CD4-positive, alpha-beta T cell treated with Interleukin-1 beta for 1 hour (primary cell): Measurements from ENCODE around the gene SNRPB2.

Source experiments
- DNase-seq, 2 donors: peaks; one replicate each; pipeline ENCODE4 v3.0.0-alpha.2; 2020 to 2022

SNRPB2 gene

GRCh38 chr20:16729565-16730460 lies at the start of gene SNRPB2:
Gene SNRPB2, plus strand, starts transcription at chr20:16730026. Its CDS starts 1,677 bp downstream, at chr20:16731703.
- peak; percentile 92 for DNase-seq

- no peak for DNase-seq
These were observed 45.4 kb upstream of the SNRPB2 start for GRCh38 chr20:16684416-16684815.

- no peak for DNase-seq
These were observed 39.9 kb upstream of the SNRPB2 start for GRCh38 chr20:16689906-16690305.

GRCh38 chr20:16691381-16691780 lies 38.4 kb upstream of the SNRPB2 start:
- no peak for DNase-seq

DNA sequence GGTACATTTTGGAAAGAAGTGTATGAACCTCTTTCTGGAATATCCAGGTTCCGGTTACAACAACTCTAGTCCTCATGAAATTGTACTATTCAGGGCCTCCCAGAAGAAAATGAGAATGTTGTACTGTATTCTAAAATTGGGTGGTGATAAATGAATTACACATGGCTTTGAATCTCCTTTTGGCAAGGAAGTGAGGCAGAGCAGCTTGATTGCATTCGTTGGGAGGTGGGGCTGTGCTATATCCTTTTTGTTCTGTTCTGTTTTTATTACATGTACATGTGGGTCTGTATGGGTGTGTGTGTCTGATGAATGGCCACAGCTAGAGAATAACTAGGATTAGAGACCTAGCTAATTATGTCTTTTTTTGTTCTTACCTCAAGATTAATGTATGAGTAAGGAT lies 37.8 kb upstream of the SNRPB2 start:
- no peak for DNase-seq

- DNase-seq = no peak
These were observed 37.4 kb upstream of the SNRPB2 start for GRCh38 chr20:16692442-16692841.

DNA sequence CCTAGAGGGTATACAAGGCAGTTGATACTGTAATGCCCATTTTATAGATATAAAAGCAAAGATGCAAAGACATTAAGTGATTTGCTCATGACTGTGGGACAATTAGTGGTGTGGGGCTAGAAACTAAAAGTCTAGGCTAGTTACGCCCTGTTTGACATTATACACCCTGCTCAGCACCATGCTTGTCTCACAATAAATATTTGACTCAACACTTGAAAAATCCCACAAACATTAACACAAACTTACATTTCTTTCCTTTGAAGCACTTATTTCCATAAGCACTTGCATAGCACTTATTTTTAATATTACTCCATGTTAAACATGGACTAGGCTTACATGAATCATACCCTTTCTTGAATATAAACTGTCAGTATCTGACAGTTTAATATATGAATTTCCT lies 36.5 kb upstream of the SNRPB2 start:
- DNase-seq = no peak

- DNase-seq = no peak
These were observed 35.7 kb upstream of the SNRPB2 start for GRCh38 chr20:16694161-16694560.

DNA sequence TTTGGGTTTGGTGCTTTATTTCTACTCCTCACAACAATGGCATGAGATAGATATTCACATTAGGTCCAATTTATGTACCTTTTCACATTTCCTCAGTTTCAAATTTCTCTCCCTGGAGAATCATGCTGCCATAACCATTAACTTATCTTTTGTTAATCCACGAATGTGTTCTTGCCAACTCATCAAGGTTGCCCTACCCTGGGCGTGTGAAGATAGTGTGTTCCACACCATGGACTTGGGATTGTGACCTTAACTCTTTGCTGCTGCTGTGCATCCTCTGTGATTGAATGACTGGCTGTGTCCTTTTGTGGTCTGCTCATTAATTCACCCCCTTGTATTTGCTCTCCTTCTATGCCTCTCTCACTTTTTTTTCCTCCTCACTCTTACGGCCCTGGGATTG lies 34.2 kb upstream of the SNRPB2 start:
- DNase-seq = no peak

- DNase-seq = no peak
These were observed 30.5 kb upstream of the SNRPB2 start for GRCh38 chr20:16699293-16699692.

- peak in 1 of 2 donors; percentile 31 for DNase-seq
These were observed 28.5 kb upstream of the SNRPB2 start for GRCh38 chr20:16701296-16701695.

DNA sequence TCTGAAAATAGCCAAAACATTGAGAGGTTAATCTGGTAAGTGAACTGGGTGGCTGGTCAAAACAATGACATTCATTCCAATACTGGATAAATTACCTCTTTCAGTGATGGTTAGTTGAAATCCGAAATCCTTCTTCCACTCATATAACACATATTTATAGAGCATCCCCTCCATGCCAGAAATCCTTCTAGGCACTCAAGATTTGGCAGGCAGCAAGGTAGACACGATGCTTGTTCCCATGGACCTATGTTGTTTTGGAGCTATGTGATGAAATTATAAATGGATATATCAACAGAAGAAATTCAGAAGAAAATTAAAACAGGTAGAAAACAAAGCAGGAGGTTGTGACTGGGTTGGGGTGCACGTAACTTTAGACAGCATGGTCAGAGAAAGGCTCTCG lies 26.3 kb upstream of the SNRPB2 start:
- DNase-seq = no peak

DNA sequence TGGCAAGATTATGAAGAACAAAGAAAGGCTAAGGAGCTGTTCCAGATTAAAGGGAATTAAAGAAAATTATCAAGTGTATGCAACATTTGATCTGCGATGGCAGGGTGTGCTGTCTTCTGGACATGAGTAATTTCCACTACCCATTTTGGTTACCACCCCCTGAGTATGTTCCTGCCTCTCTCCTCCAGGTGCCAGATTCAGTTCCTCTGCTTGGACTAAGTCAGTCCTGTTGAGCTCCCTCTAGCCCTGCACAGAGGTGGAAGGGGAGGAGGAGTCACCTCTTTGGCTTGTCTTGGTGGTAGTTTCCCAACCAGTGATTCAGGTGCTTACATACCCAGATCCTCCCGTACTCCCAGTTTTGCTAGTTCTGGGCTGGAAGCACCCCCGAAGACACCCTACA lies 22.2 kb upstream of the SNRPB2 start:
- DNase-seq = no peak

DNA sequence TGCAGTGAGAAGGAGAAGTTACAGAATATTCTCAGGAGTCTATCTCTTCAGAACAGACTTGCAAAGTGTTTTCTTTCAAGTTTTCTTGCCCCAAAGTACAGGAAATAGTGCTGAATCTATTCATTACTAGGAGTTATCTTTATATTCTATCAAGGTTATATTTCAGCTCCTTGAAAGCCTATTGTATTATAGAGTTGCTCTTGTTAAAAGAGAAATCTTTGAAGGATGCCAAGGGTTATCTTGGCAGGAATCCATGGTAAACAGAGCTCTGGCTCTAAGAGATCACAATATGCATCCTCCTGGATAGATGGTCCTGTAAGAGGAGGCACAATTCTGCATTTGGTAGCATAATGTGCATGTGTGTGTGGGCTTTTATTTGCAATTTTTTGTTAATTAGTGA lies 21.2 kb upstream of the SNRPB2 start:
- no peak for DNase-seq

- DNase-seq = peak in 1 of 2 donors; percentile 37
These were observed 20.8 kb upstream of the SNRPB2 start for GRCh38 chr20:16709017-16709416.

- DNase-seq = no peak
These were observed 19.0 kb upstream of the SNRPB2 start for GRCh38 chr20:16710781-16711180.

DNA sequence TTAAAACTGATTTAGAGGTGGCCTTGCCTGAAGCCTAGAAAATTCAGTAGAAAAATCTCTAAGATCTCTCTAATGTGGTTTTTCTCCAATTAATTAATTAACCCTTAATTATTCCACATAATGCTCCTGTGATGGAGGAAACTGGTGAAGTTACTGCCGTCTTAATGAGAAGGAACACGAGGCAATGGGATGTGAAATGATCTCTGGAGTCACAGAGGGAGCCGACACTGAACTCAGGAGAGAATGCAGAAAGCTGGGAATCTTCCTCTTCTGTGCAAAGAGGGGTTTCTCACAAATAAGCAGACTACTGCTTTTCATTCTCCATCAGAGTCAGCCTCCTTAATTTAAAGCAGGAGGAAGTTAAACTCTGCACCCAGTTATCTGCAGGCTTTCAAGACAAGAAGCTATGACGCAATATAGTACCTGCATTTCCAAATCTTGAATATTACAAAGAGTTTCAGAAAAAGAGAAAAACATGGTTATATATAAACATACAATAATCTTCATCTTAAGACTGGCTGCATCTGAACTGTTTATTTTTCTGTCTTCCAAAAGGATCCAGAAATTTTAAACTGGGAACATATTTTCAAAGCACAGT lies 18.1 kb upstream of the SNRPB2 start:
- DNase-seq = no peak

DNA sequence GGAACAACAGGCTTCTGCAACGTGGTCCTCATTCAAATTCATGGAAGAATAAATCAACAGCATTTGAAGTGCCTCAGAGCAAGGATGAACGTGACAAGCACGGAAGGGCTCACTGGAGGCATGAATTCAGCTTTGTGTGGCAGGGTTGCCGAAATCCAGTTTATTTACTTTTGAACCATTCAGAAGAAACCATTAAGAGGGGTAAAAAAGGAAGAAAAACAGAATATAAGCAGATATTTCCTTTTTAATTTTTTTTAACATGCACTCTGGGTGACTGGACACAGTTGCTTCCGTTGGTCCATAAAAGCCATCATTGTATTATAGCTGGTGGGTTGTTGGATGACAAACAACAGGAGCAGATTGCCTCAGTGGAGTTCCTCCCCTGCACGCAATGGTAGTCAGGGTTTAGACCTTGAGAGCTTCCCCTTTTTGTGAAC lies 17.3 kb upstream of the SNRPB2 start:
- DNase-seq = no peak

DNA sequence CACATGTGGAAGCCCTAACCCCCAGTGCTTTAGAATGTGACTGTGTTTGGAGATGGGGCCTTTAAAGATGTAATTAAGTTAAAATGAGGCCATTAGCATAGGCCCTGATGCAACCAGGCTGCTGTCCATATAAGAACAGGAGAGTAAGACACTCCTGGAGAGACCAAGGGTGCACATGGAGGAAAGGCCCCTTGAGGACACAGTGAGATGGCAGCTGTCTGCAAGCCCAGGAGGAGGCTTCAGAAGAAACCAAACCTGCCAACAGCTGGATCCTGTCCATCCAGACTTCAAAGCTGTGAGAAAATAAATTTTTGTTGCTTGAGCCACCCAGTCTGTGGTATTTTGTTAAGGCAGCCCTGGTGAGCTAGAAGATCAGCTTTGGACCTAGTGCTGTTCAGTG lies 16.8 kb upstream of the SNRPB2 start:
- DNase-seq = no peak

DNA sequence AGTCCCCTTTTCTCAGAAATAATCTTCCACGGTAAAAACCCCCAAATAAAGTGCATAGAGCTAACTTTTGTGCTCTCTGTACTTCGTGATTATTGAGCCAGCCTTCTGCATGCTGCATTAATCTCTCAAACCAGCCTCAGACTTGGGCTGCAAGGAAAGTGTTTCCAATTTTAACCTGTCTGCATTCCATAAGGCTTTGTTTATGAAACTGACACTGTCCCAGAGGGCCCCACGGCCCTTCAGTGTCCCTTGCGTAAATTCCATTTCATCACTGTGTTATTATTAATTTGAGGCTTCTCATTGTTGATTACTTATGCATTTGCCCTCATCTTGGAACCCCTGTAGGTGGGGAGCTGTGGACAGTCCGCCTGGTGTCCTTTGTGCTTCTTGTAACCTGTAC lies 15.6 kb upstream of the SNRPB2 start:
- DNase-seq = no peak

- no peak for DNase-seq
These were observed 15.1 kb upstream of the SNRPB2 start for GRCh38 chr20:16714751-16715150.

- no peak for DNase-seq
These were observed 10.4 kb upstream of the SNRPB2 start for GRCh38 chr20:16719421-16719820.

- no peak for DNase-seq
These were observed 746 bp upstream of the SNRPB2 start for GRCh38 chr20:16729080-16729479.

DNA sequence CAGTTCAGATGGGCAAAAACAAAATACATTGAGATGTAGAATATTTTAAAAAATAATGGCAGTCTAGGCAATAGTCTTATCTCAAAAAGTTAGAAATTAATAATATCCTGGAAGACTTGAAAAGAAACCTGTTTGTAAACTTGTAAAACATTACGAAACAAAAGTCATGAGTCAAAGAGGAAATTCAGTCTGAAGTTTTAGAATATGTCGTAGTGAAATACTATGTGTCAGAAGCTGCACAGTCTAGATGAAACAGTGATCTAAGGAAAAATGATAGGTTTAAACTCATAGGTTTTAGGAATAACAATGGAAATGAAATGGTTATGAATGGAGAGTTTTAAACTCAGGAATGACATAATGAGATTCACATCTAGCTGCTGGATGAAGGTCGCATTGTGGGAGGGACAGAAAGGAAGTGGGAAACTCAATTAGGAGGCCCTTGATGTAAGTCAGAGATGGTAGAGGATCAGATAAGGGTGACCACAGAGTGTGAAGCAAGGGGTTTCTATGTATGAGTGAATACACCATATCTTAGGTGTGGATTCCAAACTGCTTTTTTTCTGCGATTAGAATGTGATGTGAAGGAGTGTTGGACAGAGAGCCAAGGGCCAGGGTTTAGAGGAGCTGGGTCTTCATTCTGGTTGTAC lies 2.8 kb downstream of the SNRPB2 start:
- DNase-seq = peak in 1 of 2 donors; percentile 32
